Tibial nerve (tissue), 4 donors: ENCODE data around the gene FMO3.

Source experiments
- EP300 ChIP-seq, 2 donors: sonication (generic); formaldehyde crosslinking; IDR thresholded peaks; one replicate each; pipeline ENCODE4 v1.6.1; 2017; ENCODE audit warnings: antibody characterized with exemption in 2 of 2, mild to moderate bottlenecking in 1 of 2
- POLR2A ChIP-seq, 2 donors: fragments of 450-650 bp; IDR thresholded peaks; one replicate each; pipeline ENCODE4 v1.6.1; 2017; ENCODE audit warnings: antibody characterized with exemption in 2 of 2, mild to moderate bottlenecking in 2 of 2, moderate library complexity in 2 of 2
- TF ChIP-seq, protein P1 (sequence below), 5 experiments: fragments of 200-600 bp in 3 of 5; fragments of 450-650 bp in 2 of 5; sonication (generic) in 3 of 5; IDR thresholded peaks; one replicate each; pipeline ENCODE4 v1.5.1; 2016 to 2019; ENCODE audit warnings: antibody characterized with exemption in 5 of 5, mild to moderate bottlenecking in 3 of 5, moderate library complexity in 2 of 5

DNA sequence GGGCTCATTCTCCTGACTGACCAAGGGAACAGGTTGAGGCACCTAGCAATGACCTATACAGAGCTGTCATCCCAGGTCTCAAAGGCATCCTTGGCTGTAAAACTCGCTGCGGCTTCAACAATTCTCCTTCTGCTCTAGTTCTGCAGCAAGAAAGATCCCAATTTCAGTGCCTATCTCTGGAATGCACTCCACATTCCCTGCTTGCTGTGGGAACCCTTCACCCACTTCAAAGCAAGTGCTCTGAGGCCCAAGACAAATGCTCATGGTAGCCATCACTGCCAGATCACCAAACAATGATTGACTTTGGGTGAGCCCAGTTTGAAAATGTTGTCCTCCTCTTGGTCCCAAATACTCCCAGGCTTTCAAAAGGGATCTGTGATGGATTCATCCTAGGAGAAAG is 37.7 kb upstream of the FMO3 start:
- TF ChIP-seq, protein P1, sequence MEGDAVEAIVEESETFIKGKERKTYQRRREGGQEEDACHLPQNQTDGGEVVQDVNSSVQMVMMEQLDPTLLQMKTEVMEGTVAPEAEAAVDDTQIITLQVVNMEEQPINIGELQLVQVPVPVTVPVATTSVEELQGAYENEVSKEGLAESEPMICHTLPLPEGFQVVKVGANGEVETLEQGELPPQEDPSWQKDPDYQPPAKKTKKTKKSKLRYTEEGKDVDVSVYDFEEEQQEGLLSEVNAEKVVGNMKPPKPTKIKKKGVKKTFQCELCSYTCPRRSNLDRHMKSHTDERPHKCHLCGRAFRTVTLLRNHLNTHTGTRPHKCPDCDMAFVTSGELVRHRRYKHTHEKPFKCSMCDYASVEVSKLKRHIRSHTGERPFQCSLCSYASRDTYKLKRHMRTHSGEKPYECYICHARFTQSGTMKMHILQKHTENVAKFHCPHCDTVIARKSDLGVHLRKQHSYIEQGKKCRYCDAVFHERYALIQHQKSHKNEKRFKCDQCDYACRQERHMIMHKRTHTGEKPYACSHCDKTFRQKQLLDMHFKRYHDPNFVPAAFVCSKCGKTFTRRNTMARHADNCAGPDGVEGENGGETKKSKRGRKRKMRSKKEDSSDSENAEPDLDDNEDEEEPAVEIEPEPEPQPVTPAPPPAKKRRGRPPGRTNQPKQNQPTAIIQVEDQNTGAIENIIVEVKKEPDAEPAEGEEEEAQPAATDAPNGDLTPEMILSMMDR (IDR thresholded peaks at IDR 0.05) = no peak
- no peak for TF ChIP-seq EP300 (IDR thresholded peaks at IDR 0.05)
- no peak for TF ChIP-seq POLR2A (IDR thresholded peaks at IDR 0.05)
